IPS-NIHi7 (cell line): ENCODE results near the gene SMIM29.
"Not testable (repeated sequence)": the region's sequence is repeated elsewhere in the genome, so short reads cannot be mapped to it uniquely, and the experiment has no call there.

Source experiments
- DNase-seq: peaks from one replicate; pipeline ENCODE4 v3.0.0; 2012; ENCODE audit warnings: mixed read lengths; ENCODE audit errors: extremely low spot score

The SMIM29 gene

DNA sequence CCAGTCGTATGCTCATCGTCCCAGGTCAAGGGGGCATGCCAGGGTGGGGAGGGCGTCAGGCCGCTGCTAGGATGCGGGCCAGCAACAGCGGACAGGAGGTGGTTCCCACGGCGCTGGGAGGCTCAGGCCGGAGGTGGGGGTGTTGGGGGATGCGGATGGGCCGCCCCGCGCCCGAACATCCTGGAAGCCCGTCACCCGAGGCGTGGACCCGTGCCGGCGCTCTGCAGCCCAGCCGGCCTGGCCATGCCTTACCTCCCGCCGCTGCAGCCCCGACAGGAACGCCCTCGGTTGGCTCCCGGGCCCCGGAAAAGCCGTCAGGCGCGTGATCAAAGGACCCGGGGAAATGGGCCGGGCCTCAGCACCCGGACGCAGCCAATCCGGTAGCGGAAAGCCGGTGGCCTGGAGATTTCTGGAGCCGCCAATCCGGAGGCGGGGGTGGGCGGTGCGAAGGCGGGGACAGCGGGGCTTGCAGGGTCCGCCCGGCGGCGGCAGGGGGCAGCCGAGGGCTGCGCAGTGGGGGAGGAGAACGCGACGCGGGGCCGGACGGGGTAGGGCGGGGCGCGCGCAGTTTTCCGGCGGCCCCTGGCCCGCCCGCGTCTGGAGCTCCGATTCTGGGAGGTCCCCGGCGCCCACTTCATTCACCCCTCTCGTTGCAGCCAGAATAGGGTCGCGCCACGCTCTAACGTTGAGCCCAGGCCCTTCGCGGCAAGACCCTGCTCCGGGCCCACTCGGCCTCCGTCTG lies at the start of gene SMIM29:
Gene SMIM29 (minus strand): TSS at position 280 of the 742 bp plus-strand sequence. CDS start 1,215 bp downstream, outside the sequence.
- DNase-seq: peak; percentile 96

DNA sequence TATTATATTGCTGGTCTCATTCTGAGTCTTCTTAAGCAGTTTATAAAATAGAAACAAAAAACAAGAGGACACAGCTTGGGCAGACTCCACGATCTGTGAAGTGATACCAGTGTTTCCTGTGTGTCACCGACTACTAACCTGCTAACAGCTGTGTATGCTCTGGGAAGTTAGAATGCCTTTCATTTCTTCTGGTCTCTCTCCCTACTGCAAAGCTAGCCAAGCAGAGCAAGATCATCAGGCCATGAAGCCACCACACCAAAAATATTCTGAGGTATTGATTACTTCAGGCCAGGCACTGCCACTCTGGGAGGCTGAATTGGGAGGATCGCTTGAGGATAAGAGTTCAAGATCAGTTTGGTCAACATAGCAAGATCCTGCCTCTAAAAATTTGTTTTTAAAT lies 46.9 kb upstream of the SMIM29 start:
- DNase-seq: no peak

DNA sequence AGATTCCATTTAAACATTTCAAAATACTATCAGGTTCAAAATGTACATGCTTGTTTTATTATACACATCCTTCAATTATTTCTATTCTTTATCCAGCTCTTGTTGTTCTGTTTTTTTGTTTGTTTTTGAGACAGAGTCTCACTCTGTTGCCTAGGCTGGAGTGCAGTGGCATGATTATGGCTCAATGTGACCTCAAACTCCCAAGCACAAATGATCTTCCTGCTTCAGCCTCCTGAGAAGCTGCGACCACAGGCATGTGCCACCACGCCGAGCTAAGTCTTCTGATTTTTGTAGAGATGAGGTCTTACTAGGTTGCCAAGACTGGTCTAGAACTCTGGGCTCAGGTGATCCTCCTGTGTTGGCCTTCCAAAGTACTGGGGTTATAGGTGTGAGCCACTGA lies 44.1 kb upstream of the SMIM29 start:
- no peak for DNase-seq

DNA sequence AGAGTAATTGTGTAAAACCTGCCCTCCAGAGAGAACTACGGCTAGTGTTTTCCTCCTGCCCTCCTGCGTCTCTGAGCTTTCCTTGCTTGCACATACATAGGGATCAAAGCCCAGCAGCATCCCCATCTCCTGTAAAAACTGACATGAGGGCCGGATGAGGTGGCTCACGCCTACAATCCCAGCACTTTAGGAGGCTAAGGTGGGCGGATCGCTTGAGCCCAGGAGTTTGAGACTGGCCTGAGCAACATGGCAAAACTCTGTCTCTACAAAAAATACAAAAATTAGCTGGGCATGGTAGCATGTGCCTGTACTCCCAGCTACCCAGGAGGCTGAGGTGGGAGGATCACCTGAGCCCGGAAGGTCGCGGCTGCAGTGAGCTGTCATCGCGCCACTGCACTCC lies 40.3 kb upstream of the SMIM29 start:
- no peak for DNase-seq

DNA sequence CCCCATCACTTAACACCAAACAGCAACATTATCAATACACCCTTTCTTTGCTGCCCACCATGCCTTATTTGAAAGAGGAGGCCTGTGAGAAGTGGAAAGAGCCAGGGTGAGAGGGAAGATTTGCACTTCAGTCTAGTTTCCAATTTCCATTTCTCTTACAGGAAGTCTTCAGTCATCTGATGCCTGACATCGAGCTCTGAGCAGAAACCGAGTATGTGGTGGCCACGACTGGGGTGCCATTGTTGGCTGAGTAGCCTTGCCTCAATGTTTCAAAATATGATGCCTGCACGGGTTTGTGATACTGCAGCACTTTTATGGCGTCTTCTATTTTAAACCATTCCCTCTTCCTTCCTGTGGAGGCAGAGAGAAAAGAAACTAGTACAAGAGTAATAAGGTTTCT lies 39.8 kb upstream of the SMIM29 start:
- no peak for DNase-seq

DNA sequence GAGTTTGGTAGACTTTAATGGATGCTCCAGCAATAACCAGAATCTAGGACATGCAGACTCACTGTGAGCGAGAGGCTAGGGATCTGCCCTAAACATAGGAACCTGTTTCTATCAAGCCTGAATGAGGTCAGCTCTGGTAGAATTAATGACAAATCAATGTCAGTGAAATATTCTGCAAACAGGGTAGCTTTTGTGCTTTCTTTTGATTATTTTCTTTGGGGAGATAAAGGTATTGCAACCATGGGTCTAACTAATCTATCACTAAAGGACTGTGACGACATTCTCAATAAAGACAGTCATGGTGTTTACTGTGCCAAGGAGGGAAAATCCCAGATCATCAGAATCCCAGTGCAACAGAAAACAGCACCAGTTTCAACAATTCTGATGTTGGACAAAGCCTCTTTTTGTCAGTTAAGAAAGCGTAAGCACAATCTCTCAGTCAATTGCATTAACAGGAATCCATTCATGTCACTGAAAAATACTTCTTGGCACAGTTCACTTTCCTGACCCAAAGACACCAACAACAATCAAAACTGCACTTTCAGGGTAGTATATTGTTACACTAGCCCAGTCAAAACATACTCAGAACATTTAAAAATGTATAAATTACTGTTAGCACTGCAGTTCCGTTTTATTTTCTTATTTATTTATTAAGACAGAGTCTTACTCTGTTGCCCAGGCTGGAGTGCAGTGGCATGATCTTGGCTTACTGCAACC lies 36.8 kb upstream of the SMIM29 start:
- no peak for DNase-seq

DNA sequence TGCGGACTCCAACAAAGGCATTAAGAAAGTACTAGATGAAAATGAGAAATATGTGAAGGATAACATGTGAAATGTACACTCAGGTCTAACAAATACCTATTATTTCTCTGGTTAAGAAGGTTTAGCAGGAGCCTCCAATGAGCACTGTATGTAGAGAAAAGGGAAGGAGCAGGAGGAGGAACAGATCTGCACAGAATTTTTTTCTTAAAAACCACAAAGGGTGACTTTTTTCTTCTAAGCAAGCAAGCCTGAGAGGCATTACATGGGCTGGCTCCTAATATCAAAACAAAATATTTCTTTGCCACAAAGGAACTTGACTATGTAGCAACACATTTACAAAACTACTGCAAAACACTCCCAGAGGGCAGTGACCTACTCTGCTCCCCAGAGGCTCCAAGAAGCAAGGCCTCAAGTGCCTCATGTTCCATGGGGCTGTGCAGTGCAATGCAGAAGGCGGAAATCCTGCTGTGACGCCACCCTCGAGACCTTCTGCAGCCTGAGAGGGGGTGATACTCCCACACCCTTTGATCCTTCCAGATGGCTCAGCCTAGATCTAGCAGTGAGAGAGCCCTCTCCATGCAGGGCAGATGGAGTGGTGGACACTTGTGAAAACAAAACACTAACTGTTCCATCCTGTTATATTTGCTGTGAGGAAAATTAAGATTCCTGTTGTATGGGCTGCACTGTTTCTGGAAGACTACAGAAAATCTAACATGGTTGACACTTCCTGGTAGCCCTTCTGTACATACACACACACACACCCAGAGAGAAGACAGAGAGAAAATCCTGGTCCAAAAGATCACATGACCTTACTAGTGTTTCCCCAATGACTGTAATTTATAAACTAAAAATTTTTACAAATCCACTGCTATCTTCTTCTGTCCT lies 36.0 kb upstream of the SMIM29 start:
- no peak for DNase-seq

GRCh38 chr6:34281702-34282334 lies 33.0 kb upstream of the SMIM29 start:
- no peak for DNase-seq

- DNase-seq: no peak
Measured at GRCh38 chr6:34280216-34280615, 31.4 kb upstream of the SMIM29 start.

DNA sequence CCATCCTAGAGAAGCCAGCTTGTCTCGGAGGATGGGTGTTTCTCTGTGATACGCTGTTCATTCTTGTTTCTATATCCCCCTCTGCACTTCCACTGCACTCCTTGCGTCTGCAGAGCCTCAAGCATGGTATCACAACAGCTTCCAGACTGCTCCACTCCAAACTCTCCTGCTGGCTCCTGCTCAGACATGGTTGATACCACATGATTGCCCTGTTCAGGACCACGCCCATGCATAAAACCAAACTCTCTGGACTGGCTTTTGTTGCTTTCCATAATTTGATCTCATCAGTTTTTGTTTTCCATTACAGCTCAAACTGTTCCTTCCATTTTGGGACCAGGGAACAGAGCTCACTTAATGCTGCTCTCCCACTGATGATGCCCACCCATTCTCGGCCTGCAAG lies 30.0 kb upstream of the SMIM29 start:
- no peak for DNase-seq

DNA sequence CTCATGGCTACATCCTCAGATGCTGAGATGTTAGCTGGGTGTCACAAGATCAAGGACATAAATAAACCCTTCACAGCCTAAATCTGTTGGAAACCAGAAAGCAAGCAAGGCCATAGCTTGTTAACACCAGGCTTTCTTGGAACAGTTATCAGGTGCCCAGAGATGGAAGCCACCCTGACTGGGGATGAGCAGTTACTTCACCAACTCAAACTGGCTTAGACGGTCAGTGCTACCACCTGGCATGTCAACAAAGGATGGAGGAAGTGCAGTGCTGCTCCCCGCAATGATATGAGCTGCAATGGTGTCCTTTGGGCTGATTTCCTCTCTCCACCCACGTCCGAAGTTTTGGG lies 28.9 kb upstream of the SMIM29 start:
- no peak for DNase-seq

DNA sequence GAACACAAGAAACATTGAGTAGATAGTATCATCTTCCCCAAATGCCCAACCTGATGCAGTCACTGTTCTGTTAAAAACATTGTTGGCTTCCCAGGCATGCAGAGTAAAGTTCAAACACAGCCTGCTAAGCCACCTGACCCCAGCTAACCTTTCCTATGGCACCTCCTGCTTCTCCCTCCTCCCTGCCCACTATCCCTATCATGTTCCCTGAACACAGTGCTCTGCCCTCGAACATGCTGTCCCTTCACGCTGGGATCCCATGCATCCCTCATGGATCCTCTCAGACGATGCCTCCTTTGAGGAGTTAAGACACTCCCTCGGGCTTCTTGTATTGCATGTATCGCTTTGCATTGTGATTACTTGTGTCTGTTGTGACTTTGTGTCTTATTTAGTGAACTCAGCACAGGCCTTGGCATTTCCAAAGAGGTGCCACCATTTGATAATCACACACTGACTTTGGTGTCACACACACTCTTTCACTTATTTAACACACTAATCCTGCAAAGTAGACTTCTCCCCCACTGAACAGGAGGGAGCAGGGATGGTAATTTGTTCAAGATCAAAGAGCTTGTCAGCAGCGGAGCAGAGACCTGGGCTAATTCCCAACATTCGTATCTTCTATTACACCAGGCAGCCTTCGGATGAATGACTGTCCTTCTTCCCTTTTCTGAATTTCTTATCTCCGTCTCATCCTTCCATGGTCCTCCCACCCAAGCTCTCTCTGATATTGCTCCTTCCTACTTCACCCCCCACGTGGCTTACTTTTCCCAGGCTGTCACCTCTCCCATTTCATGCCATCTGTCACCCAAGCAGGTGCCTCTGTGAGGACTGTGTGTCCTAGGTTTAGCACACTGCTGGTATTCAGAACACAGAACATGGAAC lies 28.3 kb upstream of the SMIM29 start:
- no peak for DNase-seq

- DNase-seq: no peak
Measured at GRCh38 chr6:34276191-34276590, 27.4 kb upstream of the SMIM29 start.

- DNase-seq: no peak
Measured at GRCh38 chr6:34275128-34275804, 26.5 kb upstream of the SMIM29 start.

DNA sequence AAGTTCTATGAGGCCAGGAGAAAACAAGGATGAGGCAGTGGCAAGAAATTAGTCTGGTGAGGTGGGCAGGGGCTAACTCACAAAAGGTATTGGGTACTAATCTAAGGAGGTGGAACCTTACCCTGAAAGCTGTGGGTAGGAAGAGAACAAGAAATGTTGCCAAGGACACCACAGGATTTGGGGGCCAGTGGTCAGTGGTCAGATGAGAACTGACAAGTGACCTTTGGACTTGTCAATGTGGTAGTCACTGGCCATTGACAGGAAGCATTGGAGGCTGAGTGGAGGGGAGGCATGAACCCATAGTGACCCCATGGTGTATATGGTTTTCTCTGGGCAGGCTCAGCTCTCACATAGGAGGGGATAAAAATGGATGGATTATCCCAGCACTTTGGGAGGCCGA lies 25.3 kb upstream of the SMIM29 start:
- DNase-seq: no peak

DNA sequence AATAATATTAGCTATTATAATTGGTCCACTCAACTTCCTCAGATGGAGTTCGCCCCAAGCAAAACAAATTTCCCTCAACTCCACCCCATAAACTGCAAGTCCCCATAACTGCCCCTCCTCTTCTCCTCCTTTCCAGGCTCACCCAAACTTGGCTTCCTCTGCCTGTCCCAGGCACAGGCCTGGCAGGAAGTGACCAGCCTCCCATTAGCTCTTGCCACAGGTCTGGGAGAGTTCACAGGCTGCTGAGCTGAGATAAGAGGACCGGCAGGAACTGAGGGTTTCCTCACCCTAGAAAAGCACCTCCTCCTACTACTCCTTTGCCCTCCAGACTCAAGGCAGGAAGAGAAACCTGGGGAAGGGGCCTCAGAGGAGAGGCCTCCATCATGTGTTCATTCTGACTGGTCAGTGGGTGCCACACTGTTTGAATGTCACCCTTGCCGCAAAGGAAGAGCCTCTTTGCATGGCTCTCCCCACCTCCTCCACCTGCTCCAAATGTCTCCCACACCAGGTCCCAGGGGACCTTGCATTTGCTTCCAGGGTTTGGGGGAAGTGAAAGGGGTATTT lies 24.5 kb upstream of the SMIM29 start:
- peak; percentile 38 for DNase-seq

DNA sequence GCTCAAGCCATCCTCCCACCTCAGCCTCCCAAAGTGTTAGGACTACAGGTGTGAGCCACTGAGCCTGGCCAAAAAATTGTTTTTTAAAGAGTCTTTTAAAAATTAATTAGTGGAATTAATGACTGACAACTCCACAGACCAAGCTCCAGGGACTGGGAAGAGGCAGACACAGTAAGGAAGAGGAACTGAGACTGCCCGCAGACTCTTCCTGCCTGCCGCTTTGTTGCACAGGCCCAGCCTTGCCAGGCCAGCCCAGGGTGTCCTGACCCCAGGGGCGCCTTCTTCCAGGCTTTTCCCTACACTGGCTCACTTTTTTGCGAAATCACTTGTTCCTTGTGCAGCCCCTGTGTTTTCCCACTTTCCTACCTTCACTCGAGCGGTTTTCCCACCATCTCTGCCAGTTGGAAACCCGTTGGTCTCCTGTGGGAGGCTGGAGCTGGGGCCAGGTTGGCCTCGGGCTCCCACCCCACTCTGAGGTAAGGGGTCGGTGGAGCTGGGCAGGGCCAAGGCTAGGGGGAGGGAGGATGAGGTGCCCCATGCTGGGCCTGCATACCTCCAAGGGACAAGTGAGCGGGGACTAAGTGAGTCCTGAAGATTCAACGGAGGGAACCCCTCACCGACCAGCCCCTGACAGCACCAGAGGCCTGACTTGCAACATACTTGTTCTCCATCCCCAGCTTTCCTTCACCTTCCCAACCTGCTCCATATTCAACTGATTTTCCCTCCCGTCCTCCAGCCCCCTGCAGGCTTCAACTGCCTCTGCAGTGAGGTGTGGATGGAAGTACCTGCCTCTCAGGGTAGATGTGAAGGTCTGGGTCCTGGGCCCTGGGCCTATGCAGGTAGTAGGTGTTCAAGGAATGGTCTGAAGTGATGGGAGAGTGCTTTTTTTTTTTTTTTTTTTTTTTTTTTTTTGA lies 23.5 kb upstream of the SMIM29 start:
- DNase-seq: peak; percentile 71

DNA sequence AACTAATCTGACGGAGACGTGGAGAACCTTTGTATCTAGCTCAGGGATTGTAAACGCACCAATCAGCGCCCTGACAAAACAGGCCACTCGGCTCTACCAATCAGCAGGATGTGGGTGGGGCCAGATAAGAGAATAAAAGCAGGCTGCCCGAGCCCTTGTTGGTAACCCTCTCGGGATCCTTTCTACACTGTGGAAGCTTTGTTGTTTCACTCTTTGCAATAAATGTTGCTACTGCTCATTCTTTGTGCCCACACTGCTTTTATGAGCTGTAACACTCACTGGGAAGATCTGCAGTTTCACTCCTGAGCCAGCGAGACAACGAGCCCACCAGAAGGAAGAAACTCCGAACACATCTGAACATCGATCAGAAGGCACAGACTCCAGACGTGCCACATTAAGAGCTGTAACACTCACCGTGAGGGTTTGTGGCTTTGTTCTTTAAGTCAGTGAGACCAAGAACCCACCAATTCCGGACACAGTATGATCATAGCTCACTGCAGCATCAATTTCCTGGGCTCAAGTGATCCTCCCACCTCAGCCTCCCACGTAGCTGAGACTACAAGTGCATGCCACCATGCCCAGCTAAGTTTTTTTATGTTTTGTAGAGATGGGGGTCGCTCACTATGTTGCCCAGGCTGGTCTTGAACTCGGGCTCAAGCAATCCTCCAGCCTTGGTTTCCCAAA lies 21.0 kb upstream of the SMIM29 start:
- DNase-seq: not testable (repeated sequence)
